ENCODE results near the gene H6PD.

GRCh38 chr1:9235560-9235959 is 986 bp downstream of the H6PD start:
- TF ChIP-seq REST (IDR thresholded peaks at IDR 0.05; ENCODE audit: insufficient replicate concordance, low read depth) (no peak), CTCF (IDR thresholded peaks at IDR 0.05; ENCODE audit: insufficient read depth, low read length) (no peak), POLR2AphosphoS5 (IDR thresholded peaks at IDR 0.05; ENCODE audit: low read depth) (no peak), GABPA (IDR thresholded peaks at IDR 0.05; ENCODE audit: low read depth) (no peak), SPI1 (IDR thresholded peaks at IDR 0.05; ENCODE audit: borderline replicate concordance, low read depth) (no peak)
